ENCODE data around the gene TEAD1.

- TF ChIP-seq, protein P1, sequence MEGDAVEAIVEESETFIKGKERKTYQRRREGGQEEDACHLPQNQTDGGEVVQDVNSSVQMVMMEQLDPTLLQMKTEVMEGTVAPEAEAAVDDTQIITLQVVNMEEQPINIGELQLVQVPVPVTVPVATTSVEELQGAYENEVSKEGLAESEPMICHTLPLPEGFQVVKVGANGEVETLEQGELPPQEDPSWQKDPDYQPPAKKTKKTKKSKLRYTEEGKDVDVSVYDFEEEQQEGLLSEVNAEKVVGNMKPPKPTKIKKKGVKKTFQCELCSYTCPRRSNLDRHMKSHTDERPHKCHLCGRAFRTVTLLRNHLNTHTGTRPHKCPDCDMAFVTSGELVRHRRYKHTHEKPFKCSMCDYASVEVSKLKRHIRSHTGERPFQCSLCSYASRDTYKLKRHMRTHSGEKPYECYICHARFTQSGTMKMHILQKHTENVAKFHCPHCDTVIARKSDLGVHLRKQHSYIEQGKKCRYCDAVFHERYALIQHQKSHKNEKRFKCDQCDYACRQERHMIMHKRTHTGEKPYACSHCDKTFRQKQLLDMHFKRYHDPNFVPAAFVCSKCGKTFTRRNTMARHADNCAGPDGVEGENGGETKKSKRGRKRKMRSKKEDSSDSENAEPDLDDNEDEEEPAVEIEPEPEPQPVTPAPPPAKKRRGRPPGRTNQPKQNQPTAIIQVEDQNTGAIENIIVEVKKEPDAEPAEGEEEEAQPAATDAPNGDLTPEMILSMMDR (IDR thresholded peaks at IDR 0.05; ENCODE audit: insufficient read depth, low read length) = no peak
- TF ChIP-seq POLR2AphosphoS5 (IDR thresholded peaks at IDR 0.05; ENCODE audit: low read depth) = no peak
Observed at GRCh38 chr11:12853325-12853651, 179.1 kb downstream of the TEAD1 start.
